Caco-2 (cell line): ENCODE measurements around the gene PRDM5. TPM values are rescaled to one million over a fixed set of nuclear protein-coding genes. Genes with fewer than 3 reads are reported as not detected.

ENCODE experiments used
- BruUV-seq: library from RNA; stranded (reverse); fragments of 400-500 nt; replicated peaks from 2 replicates; lab custom pipeline; 2021; lab: Mats Ljungman, UMichigan
- CTCF ChIA-PET: fragments of 300-600 bp; sonication (Branson Sonifier 250); formaldehyde crosslinking; loops from one replicate; lab custom pipeline; 2022; ENCODE audit warnings: antibody characterized with exemption; lab: Charles Lee
- POLR2A ChIA-PET: fragments of 300-600 bp; sonication (Branson Sonifier 250); formaldehyde crosslinking; loops from one replicate; lab custom pipeline; 2022; ENCODE audit warnings: antibody characterized with exemption; lab: Charles Lee
- DNase-seq, 2 experiments: peaks; one replicate each; pipeline versions ENCODE4 v3.0.0 to v3.0.0-alpha.2; 2020 to 2022
- H3K27me3 ChIP-seq: replicated peaks from 2 replicates; pipeline ENCODE4 v1.6.0; 2011; ENCODE audit warnings: low read length; ENCODE audit not compliant: control insufficient read depth, insufficient read depth
- H3K36me3 ChIP-seq: 2 replicates; pipeline ENCODE4 v1.5.1; 2011; ENCODE audit warnings: low read length; ENCODE audit not compliant: control insufficient read depth, insufficient read depth
- H3K4me1 ChIP-seq: fragments of 250-450 bp; sonication (Bioruptor Pico); 2 replicates; pipeline ENCODE4 v1.5.1; 2020; ENCODE audit warnings: mild to moderate bottlenecking
- H3K4me3 ChIP-seq: 2 replicates; pipeline ENCODE4 v1.5.1; 2011; ENCODE audit warnings: low read depth, mild to moderate bottlenecking, control low read depth, low read length
- H3K9me3 ChIP-seq: fragments of 250-450 bp; sonication (Bioruptor Pico); 2 replicates; pipeline ENCODE4 v1.5.1; 2020; ENCODE audit warnings: mild to moderate bottlenecking, moderate library complexity
- H3K27ac Mint-ChIP-seq: one replicate; pipeline ENCODE4 v1.8.0; 2022; ENCODE audit warnings: mixed read lengths; ENCODE audit not compliant: unreplicated experiment
- H3K27me3 Mint-ChIP-seq: one replicate; pipeline ENCODE4 v1.8.0; 2022; ENCODE audit warnings: mixed read lengths; ENCODE audit not compliant: insufficient read depth, unreplicated experiment
- H3K36me3 Mint-ChIP-seq: one replicate; pipeline ENCODE4 v1.8.0; 2022; ENCODE audit warnings: mild to moderate bottlenecking, mixed read lengths; ENCODE audit not compliant: insufficient read depth, unreplicated experiment
- H3K4me1 Mint-ChIP-seq: one replicate; pipeline ENCODE4 v1.8.0; 2022; ENCODE audit warnings: low read depth, mixed read lengths; ENCODE audit not compliant: unreplicated experiment
- H3K4me3 Mint-ChIP-seq: one replicate; pipeline ENCODE4 v1.8.0; 2022; ENCODE audit warnings: mild to moderate bottlenecking, moderate library complexity, mixed read lengths; ENCODE audit not compliant: unreplicated experiment
- H3K9me3 Mint-ChIP-seq: one replicate; pipeline ENCODE4 v1.8.0; 2022; ENCODE audit warnings: mixed read lengths; ENCODE audit not compliant: unreplicated experiment
- CTCF ChIP-seq, 2 experiments: fragments of 200-600 bp in 1 of 2; IDR thresholded peaks; 1 replicate in 1 of 2; 2 replicates in 1 of 2; pipeline versions ENCODE4 v1.5.1 to v1.8.0; 2011 to 2022; ENCODE audit warnings: antibody characterized with exemption in 1 of 2, control low read depth in 1 of 2, inconsistent platforms in 1 of 2, low read depth in 1 of 2, low read length in 1 of 2, mild to moderate bottlenecking in 1 of 2, moderate library complexity in 1 of 2; ENCODE audit not compliant: insufficient read depth in 1 of 2, severe bottlenecking in 1 of 2, unreplicated experiment in 1 of 2
- intact Hi-C: fragments of 100-400 bp; cut with micrococcal nuclease; formaldehyde crosslinking; loops from one replicate; pipeline ENCODE4 v1.10.0; 2022; ENCODE audit not compliant: unreplicated experiment
- total RNA-seq: library from RNA; stranded (reverse); gene quantifications from 2 replicates; pipeline ENCODE4 v1.2.3, GENCODE V29; 2022

PRDM5 gene
- total RNA-seq, 1 experiment from 2014 or later = 14.3 TPM

GRCh38 chr4:120835342-120835741, 87.2 kb downstream of the PRDM5 start:
- ChIA-PET POLR2A (no interaction called here), CTCF (no interaction called here)
- H3K9me3 Mint-ChIP-seq = no peaks in the 10 kb centered on the region
- Histone ChIP-seq H3K27me3 (no peaks in the 10 kb centered on the region), H3K4me1 (no peaks in the 10 kb centered on the region), H3K4me3 (no peak overlapping the region), H3K36me3 (no peaks in the 10 kb centered on the region), H3K9me3 (no peaks in the 10 kb centered on the region)
- H3K36me3 Mint-ChIP-seq = no peaks in the 10 kb centered on the region
- no peak overlapping the region for H3K27ac Mint-ChIP-seq
- intact Hi-C loops = no loop called here
- no peak overlapping the region for H3K4me3 Mint-ChIP-seq
- no peak for DNase-seq
- H3K4me1 Mint-ChIP-seq = no peaks in the 10 kb centered on the region
- no peak for TF ChIP-seq CTCF (IDR thresholded peaks at IDR 0.05; ENCODE audit: insufficient read depth in 1 of 2, low read depth in 1 of 2, low read length in 1 of 2, severe bottlenecking in 1 of 2, unreplicated experiment in 1 of 2)
- no peaks in the 10 kb centered on the region for H3K27me3 Mint-ChIP-seq
- BruUV-seq = no TSS peak

GRCh38 chr4:120830204-120830603, 92.3 kb downstream of the PRDM5 start:
- intact Hi-C loops = no loop called here
- H3K4me3 Mint-ChIP-seq = no peak overlapping the region

GRCh38 chr4:120829113-120829831, 93.3 kb downstream of the PRDM5 start:
- Histone ChIP-seq H3K27me3 (no peaks in the 10 kb centered on the region), H3K4me3 (no peak overlapping the region), H3K4me1 (peaks cover 19% of the 10 kb centered on the region), H3K9me3 (no peaks in the 10 kb centered on the region), H3K36me3 (no peaks in the 10 kb centered on the region)
- no peak overlapping the region for H3K27ac Mint-ChIP-seq
- intact Hi-C loops = no loop called here
- peaks cover 10% of the 10 kb centered on the region for H3K9me3 Mint-ChIP-seq
- ChIA-PET POLR2A (no interaction called here), CTCF (no interaction called here)
- no TSS peak for BruUV-seq
- no peak overlapping the region for H3K4me3 Mint-ChIP-seq
- H3K27me3 Mint-ChIP-seq = no peaks in the 10 kb centered on the region
- no peak for TF ChIP-seq CTCF (IDR thresholded peaks at IDR 0.05; ENCODE audit: insufficient read depth in 1 of 2, low read depth in 1 of 2, low read length in 1 of 2, severe bottlenecking in 1 of 2, unreplicated experiment in 1 of 2)
- H3K36me3 Mint-ChIP-seq = no peaks in the 10 kb centered on the region
- peaks cover 14% of the 10 kb centered on the region for H3K4me1 Mint-ChIP-seq
- no peak for DNase-seq

More at GRCh38 chr4:120830204-120830603, 92.3 kb downstream of the PRDM5 start:
- H3K4me1 ChIP-seq = peaks cover 9% of the 10 kb centered on the region
- CTCF ChIA-PET = no interaction called here
- Mint-ChIP-seq H3K36me3 (no peaks in the 10 kb centered on the region), H3K27ac (no peak overlapping the region), H3K4me1 (peaks cover 12% of the 10 kb centered on the region), H3K9me3 (peaks cover 10% of the 10 kb centered on the region), H3K27me3 (no peaks in the 10 kb centered on the region)
- H3K36me3 ChIP-seq = no peaks in the 10 kb centered on the region
- H3K9me3 ChIP-seq = no peaks in the 10 kb centered on the region
- no TSS peak for BruUV-seq
- POLR2A ChIA-PET = no interaction called here
- H3K27me3 ChIP-seq = no peaks in the 10 kb centered on the region
- DNase-seq = no peak
- no peak for TF ChIP-seq CTCF (IDR thresholded peaks at IDR 0.05; ENCODE audit: insufficient read depth in 1 of 2, low read depth in 1 of 2, low read length in 1 of 2, severe bottlenecking in 1 of 2, unreplicated experiment in 1 of 2)
- no peak overlapping the region for H3K4me3 ChIP-seq
